OCI-LY3 (cell line): ENCODE measurements around the gene STIMATE.

ENCODE experiments used
- CTCF ChIP-seq: fragments of 200-600, 300-600 bp; sonication (generic); IDR thresholded peaks from 2 replicates; pipeline ENCODE4 v1.5.1; 2014; ENCODE audit warnings: antibody characterized with exemption, low read length, low read depth
- EZH2phosphoT487 ChIP-seq: fragments of 200-600 bp; shearing (Covaris generic); IDR thresholded peaks from 2 replicates; pipeline ENCODE4 v1.6.1; 2018; ENCODE audit warnings: antibody characterized with exemption, mixed run types, low read depth

GRCh38 chr3:52843108-52843865, 54.1 kb downstream of the STIMATE start:
- TF ChIP-seq CTCF (no peak), EZH2phosphoT487 (no peak)
